NCI-H345 treated with DMSO at 0.1 percent for 48 hours (cell line): ENCODE measurements around the gene ANO6.

Experiments
- DNase-seq: peaks from one replicate; lab custom pipeline; 2025; ENCODE audit not compliant: unreplicated experiment; lab: John Stamatoyannopoulos, UW

ANO6 gene

GRCh38 chr12:45434094-45434493, 218.2 kb downstream of the ANO6 start:
- DNase-seq = no peak

GRCh38 chr12:45435945-45436710, 220.2 kb downstream of the ANO6 start:
- no peak for DNase-seq

- no peak for DNase-seq
Observed at GRCh38 chr12:45439039-45439438, 223.1 kb downstream of the ANO6 start.

GRCh38 chr12:45446013-45446412, 230.1 kb downstream of the ANO6 start:
- no peak for DNase-seq

GRCh38 chr12:45458238-45458637, 242.3 kb downstream of the ANO6 start:
- no peak for DNase-seq

GRCh38 chr12:45458854-45459807, 243.2 kb downstream of the ANO6 start:
- no peak for DNase-seq

GRCh38 chr12:45462506-45462905, 246.6 kb downstream of the ANO6 start:
- DNase-seq = no peak

- no peak for DNase-seq
Observed at GRCh38 chr12:45464699-45465098, 248.8 kb downstream of the ANO6 start.

- no peak for DNase-seq
Observed at GRCh38 chr12:45468751-45469615, 253.1 kb downstream of the ANO6 start.

- DNase-seq = no peak
Observed at GRCh38 chr12:45469902-45470301, 254.0 kb downstream of the ANO6 start.

- DNase-seq = no peak
Observed at GRCh38 chr12:45473636-45474035, 257.7 kb downstream of the ANO6 start.

GRCh38 chr12:45475594-45475993, 259.7 kb downstream of the ANO6 start:
- no peak for DNase-seq

- DNase-seq = no peak
Observed at GRCh38 chr12:45477526-45477925, 261.6 kb downstream of the ANO6 start.

GRCh38 chr12:45478931-45479330, 263.0 kb downstream of the ANO6 start:
- DNase-seq = no peak

GRCh38 chr12:45481746-45482145, 265.9 kb downstream of the ANO6 start:
- DNase-seq = no peak

GRCh38 chr12:45483571-45483970, 267.7 kb downstream of the ANO6 start:
- DNase-seq = no peak
